ENCODE data around the gene GPR39. TPM values are rescaled to one million over a fixed set of nuclear protein-coding genes. Genes with fewer than 3 reads are reported as not detected.

Gene GPR39
- total RNA-seq, 4 donors from 2014 or later: 0.72 to 1.6 (median 1.4) TPM

GRCh38 chr2:132662732-132663131 lies 246.1 kb downstream of the GPR39 start:
- Histone ChIP-seq H3K27me3 (peaks cover 6% of the 10 kb centered on the region), H3K9me3 (no peaks in the 10 kb centered on the region), H3K4me1 (no peaks in the 10 kb centered on the region), H3K36me3 (no peaks in the 10 kb centered on the region), H3K27ac (no peak overlapping the region), H3K4me3 (no peak overlapping the region)
- 76% methylated on average over 3 of the region's 3 CpGs for WGBS
- DNase-seq (ENCODE audit: low spot score in 2 of 2): no peak
- no peak for TF ChIP-seq CTCF (IDR thresholded peaks at IDR 0.05)
- no peak for TF ChIP-seq EP300 (IDR thresholded peaks at IDR 0.05)
- TF ChIP-seq POLR2A (IDR thresholded peaks at IDR 0.05): no peak
- TF ChIP-seq POLR2AphosphoS5 (IDR thresholded peaks at IDR 0.05): no peak

- Histone ChIP-seq H3K27ac (no peak overlapping the region), H3K4me3 (no peak overlapping the region), H3K27me3 (peaks cover 19% of the 10 kb centered on the region), H3K36me3 (no peaks in the 10 kb centered on the region), H3K9me3 (no peaks in the 10 kb centered on the region), H3K4me1 (peaks cover 8% of the 10 kb centered on the region)
- TF ChIP-seq POLR2AphosphoS5 (IDR thresholded peaks at IDR 0.05): no peak
- no peak for TF ChIP-seq EP300 (IDR thresholded peaks at IDR 0.05)
- TF ChIP-seq POLR2A (IDR thresholded peaks at IDR 0.05): no peak
- no peak for TF ChIP-seq CTCF (IDR thresholded peaks at IDR 0.05)
- 75% methylated on average over 2 of the region's 2 CpGs for WGBS
- no peak for DNase-seq (ENCODE audit: low spot score in 2 of 2)
Observed at GRCh38 chr2:132664096-132664495, 247.5 kb downstream of the GPR39 start.

GRCh38 chr2:132665401-132666140 lies 249.0 kb downstream of the GPR39 start:
- Histone ChIP-seq H3K9me3 (no peaks in the 10 kb centered on the region), H3K36me3 (no peaks in the 10 kb centered on the region), H3K4me1 (peaks cover 23% of the 10 kb centered on the region), H3K4me3 (no peak overlapping the region), H3K27ac (no peak overlapping the region), H3K27me3 (peaks cover 34% of the 10 kb centered on the region)
- TF ChIP-seq CTCF (IDR thresholded peaks at IDR 0.05) (no peak), POLR2A (IDR thresholded peaks at IDR 0.05) (no peak), EP300 (IDR thresholded peaks at IDR 0.05) (no peak), POLR2AphosphoS5 (IDR thresholded peaks at IDR 0.05) (no peak)
- DNase-seq (ENCODE audit: low spot score in 2 of 2): no peak
- 83% methylated on average over 4 of the region's 4 CpGs for WGBS

GRCh38 chr2:132667706-132668105 lies 251.1 kb downstream of the GPR39 start:
- Histone ChIP-seq H3K9me3 (no peaks in the 10 kb centered on the region), H3K27me3 (peaks cover 43% of the 10 kb centered on the region), H3K36me3 (no peaks in the 10 kb centered on the region), H3K27ac (no peak overlapping the region), H3K4me3 (no peak overlapping the region), H3K4me1 (peaks cover 33% of the 10 kb centered on the region)
- 36% methylated on average over 1 of the region's 1 CpG for WGBS
- TF ChIP-seq CTCF (IDR thresholded peaks at IDR 0.05) (no peak), EP300 (IDR thresholded peaks at IDR 0.05) (no peak), POLR2AphosphoS5 (IDR thresholded peaks at IDR 0.05) (no peak), POLR2A (IDR thresholded peaks at IDR 0.05) (no peak)
- DNase-seq (ENCODE audit: low spot score in 2 of 2): no peak

- H3K4me3 ChIP-seq: peak overlapping the region; percentile 48
- no peak for DNase-seq (ENCODE audit: low spot score in 2 of 2)
- no peaks in the 10 kb centered on the region for H3K9me3 ChIP-seq
- peaks cover 33% of the 10 kb centered on the region for H3K4me1 ChIP-seq
- no peak overlapping the region for H3K27ac ChIP-seq
- peaks cover 43% of the 10 kb centered on the region for H3K27me3 ChIP-seq
- 13% methylated on average over 14 of the region's 25 CpGs for WGBS
- no peaks in the 10 kb centered on the region for H3K36me3 ChIP-seq
- TF ChIP-seq POLR2AphosphoS5 (IDR thresholded peaks at IDR 0.05) (no peak), EP300 (IDR thresholded peaks at IDR 0.05) (no peak), POLR2A (IDR thresholded peaks at IDR 0.05) (no peak), CTCF (IDR thresholded peaks at IDR 0.05) (no peak)
Observed at GRCh38 chr2:132668189-132668823, 251.7 kb downstream of the GPR39 start.
